MM.1S (cell line): ENCODE measurements around the gene ISYNA1.

Experiments
- EZH2 ChIP-seq: fragments of 300-600 bp; sonication (generic); optimal IDR thresholded peaks from 2 replicates; pipeline ENCODE3; 2017; ENCODE audit warnings: low read depth, mild to moderate bottlenecking, antibody characterized with exemption, low read length, mixed read lengths
- EZH2phosphoT487 ChIP-seq: fragments of 300-600 bp; sonication (generic); IDR thresholded peaks from 2 replicates; pipeline ENCODE4 v1.6.1; 2018; ENCODE audit warnings: antibody characterized with exemption, low read length
- TF ChIP-seq, protein P1 (sequence below): fragments of 300-600 bp; sonication (generic); IDR thresholded peaks from 2 replicates; pipeline ENCODE4 v1.5.1; 2016; ENCODE audit warnings: antibody characterized with exemption, low read length, mixed read lengths

DNA sequence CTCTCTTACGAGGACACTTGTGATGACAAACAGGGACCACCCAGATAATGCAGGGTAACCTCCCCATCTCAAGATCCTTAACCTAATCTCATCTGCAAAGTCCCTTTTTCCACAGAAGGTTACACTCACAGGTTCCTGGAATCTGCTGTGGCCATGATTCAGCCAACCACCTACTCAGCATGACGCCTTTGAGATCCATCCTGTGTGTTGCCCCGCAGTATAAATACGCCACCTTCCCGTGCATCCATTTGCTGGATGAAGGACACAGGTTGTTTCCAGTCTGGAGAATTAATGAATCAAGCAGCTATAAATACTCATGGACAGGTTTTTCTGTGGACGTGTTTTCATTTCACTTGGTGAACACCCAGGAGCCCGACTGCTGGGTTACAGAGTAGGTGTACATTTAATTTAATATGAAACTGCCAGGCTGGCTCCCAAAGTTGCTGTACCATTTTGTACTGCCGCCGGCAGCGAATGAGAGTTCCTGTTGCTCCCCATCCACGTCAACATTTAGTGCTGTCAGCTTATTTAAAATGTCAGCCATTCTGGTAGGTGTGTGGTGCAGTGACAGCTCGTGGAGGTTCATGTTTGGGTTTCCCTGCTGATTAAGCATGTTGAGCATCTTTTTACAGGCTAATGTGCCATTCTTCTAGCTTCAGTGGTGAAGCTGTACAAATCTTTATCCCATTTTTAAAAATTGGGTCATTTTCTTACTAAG, 43.7 kb upstream of the ISYNA1 start:
- TF ChIP-seq, protein P1, sequence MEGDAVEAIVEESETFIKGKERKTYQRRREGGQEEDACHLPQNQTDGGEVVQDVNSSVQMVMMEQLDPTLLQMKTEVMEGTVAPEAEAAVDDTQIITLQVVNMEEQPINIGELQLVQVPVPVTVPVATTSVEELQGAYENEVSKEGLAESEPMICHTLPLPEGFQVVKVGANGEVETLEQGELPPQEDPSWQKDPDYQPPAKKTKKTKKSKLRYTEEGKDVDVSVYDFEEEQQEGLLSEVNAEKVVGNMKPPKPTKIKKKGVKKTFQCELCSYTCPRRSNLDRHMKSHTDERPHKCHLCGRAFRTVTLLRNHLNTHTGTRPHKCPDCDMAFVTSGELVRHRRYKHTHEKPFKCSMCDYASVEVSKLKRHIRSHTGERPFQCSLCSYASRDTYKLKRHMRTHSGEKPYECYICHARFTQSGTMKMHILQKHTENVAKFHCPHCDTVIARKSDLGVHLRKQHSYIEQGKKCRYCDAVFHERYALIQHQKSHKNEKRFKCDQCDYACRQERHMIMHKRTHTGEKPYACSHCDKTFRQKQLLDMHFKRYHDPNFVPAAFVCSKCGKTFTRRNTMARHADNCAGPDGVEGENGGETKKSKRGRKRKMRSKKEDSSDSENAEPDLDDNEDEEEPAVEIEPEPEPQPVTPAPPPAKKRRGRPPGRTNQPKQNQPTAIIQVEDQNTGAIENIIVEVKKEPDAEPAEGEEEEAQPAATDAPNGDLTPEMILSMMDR = no peak
- TF ChIP-seq EZH2 (no peak), EZH2phosphoT487 (no peak)
